ENCODE data around the gene PCNX1.
"Not testable (repeated sequence)": the region's sequence is repeated elsewhere in the genome, so short reads cannot be mapped to it uniquely, and the experiment has no call there.

PCNX1 gene

DNA sequence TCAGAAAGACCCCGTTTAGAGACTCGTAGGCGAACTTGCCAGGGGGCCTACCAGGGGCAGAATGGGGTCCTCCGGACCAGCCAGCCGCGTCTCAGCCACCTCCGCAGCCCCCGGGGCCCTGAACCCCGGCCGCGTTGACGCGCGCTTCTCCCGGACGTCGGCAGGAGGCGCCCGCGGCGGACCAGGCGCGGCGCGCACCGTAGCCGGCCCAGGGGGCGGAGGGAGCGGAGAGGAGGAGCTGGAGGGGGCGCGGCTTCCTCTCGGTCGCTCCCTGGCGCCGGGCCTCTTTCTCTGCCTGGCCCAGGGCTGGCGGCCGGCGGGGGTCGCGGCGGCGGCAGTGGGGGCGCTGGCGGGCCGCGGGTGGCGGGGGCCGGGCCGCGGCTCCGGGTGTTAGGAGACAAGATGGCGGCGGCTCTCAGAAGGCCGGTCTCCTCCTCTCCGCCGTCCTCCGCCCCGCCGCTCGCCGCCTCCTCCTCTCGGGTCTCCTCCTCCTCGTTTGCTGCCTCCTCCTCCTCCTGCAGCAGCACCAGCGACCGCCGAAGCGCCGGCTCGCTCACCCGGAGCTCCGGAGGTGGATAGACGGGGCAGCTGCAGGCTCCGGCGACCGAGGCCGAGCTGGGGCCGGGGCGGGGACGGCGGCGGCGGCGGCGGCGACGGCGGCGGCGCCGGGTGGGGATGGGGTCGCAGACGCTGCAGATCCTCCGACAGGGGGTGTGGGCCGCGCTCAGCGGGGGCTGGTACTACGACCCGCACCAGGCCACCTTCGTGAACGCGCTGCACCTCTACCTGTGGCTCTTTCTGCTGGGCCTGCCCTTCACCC, at the start of gene PCNX1:
Gene PCNX1 (plus strand): TSS at position 284 of the 820 bp plus-strand sequence. CDS start 392 bp downstream, at position 676.
- peak; percentile 90 for DNase-seq

DNA sequence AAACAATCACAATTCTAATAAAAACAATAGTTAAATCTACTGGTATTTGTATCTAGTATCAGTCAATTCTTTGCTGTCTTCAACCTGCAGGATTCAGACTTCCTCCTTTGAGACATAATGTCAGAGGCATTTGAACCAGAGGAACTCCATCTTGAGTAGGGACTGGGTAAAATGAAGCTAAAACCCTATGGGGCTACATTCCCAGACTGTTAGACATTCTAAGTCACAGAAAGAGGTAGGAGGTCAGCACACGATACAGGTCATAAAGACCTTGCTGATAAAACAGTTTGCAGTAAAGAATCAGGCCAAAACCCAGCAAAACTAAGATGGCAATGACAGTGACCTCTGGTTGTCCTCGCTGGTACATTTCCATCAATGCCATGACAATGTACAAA, 49.8 kb upstream of the PCNX1 start:
- no peak for DNase-seq

DNA sequence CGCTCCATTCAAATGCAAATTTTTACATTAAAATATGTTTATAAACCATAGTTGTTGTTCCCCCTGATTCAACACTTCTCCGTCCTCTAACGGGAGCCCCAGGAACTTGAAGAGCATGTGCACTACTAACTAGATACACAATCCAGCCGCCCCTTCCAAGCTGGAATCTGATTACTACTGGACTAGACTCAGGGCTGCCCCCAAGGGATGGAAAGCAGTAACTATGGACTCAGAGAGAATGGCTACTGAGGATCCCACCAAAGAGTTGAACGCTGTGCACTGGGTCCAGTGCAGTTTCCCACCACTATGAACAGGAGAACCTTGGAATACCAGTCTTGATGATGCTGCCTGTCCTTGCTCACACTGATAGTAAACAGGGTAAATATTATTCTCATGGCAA, 48.6 kb upstream of the PCNX1 start:
- DNase-seq = no peak

DNA sequence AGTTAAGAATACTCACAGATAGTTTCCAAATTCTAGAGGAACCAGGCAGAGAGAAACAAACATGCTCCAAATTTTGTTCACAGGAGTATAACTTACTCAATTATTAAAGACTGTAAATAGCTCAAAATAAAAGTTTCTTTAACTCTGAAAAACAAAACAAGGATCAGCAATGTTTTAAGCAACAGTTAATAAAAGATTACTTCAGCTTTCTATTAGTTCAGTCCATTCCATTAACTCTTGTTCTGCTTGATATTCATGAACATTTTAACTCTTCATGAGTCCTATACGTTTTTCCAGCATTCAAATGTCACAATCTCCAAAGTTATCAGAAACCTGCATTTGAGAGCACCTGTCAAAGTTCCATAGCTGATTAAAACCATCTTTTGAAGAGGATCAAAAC, 40.3 kb upstream of the PCNX1 start:
- not testable (repeated sequence) for DNase-seq

DNA sequence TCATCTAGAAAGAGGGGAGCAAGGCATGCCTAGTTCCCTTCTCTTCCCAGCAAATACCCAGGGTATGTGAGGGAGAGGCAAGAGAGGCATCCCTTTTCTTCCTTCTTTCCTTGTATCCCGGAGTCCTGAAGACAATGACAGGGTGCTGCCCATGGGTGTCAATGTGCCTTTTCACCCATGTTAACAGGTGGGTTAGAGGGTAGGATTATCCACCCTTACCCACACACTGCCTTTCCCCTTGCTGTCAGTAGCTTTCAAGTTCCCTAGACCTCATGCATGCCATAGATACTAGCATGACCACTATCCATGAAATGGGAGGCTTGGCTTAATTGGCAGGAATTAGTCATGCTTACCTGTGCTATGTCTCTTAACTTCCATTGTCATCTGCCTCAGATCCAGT, 36.3 kb upstream of the PCNX1 start:
- DNase-seq = no peak

DNA sequence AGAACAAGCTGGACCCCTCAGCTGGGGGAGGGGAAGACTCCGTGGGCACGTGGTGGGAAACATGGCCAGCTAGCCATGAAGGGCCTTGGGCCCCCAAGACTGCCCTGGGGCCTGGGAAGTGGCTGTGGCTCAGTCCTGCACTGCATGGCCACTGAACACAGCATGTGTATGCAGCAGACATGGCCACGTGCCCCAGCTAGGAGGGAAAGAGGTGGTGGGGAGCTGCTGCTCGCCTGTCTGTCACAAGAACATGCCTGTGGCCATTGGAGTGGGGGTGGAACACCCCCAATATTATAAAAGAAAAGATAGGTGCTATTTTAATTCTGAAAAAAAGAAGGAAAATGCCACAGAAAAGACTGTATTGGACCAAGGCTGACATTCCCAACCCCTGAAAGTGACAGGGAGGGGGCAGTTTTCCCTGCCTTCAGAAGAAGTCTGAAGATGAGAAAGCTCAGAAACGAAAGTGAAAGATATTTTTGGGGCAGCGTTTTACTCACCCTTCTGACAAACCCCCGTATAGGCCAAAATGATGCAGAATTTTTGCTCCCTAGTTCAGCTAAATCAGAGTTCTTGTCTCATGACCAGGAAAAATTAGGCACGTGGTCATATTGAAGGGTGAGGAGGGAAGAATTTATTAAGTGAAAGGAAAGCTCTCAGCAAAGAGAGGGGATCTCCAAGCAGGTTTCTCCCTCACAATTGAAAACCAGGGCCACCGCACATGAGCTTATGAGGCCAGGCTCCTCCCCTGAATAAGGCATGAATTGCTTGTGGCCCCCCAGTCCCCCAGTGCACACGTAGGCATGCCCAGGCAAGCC, 35.2 kb upstream of the PCNX1 start:
- no peak for DNase-seq

DNA sequence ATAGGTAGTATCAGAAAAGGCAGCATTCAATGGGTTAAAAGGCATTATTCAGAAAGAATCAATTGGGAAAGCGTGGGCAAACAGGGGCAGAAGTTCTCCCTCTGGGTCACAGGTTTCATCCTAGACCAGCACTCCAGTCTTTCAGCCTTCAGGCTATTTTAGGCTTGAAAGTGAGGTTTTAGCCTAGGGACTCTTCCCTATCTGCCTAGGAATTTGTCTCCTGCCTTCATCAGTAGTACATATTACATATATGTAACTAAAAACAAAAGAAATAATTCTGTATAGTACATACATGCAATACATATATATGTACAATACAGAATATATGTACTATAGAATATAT, 34.6 kb upstream of the PCNX1 start:
- no peak for DNase-seq

DNA sequence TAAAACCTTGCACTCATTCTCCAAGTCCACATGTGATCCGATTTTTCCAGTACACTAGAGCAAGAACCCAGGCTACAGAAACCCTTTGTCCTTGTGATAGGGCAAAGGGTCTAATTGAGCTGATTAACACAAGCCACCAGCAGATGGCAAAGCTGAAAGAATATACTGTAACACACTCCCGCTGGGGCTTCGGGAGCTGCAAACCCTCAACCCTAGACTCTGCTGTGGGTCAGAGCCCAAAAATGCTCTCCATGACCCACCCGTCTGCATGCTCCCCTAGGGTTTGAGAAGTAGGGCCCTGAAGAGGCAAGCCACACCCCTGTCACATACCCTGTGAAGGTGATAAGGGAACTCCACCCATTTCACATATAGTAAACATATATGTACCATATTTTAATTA, 33.6 kb upstream of the PCNX1 start:
- no peak for DNase-seq

DNA sequence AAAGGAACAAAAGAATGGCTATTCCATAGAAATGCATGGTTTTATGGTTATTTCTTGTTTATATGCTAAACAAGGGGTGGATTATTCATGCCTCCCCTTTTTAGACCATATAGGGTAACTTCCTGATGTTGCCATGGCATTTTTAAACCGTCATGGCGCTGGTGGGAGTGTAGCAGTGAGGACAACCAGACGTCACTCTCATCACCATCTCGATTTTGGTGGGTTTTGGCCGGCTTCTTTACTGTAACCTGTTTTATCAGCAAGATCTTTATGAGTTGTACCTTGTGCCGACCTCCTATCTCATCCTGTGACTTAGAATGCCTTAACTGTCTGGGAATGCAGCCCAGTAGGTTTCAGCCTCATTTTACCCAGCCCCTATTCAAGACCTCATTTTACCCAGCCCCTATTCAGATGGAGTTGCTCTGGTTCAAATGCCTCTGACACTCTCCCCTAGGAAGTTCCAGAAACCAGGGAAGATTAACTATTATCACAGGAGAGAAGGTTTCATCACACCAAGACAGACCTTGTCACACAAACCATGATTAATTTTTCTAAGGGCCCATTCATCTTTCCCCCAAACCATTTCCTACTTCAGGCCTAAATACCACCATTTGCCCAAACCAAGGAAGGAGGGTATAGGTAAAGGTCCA, 31.3 kb upstream of the PCNX1 start:
- DNase-seq = not testable (repeated sequence)

DNA sequence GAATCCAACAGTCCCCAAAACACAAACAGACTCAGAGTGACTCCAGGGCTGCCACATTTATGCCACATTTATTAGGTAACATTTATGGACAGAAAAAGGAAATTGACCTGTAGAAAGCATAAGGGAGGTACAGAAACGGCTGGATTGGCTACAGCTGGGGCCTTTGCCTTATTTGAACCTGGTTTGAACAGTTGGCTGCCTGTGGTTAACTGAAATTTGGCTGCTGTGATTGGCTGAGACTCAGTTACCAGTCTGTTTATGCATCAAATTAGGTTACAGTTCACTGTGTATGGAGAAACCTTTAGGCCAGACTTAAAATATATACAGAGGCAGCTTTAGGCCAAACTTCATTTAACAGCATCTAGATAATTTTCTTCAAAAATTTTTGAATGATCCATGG, 27.8 kb upstream of the PCNX1 start:
- no peak for DNase-seq

DNA sequence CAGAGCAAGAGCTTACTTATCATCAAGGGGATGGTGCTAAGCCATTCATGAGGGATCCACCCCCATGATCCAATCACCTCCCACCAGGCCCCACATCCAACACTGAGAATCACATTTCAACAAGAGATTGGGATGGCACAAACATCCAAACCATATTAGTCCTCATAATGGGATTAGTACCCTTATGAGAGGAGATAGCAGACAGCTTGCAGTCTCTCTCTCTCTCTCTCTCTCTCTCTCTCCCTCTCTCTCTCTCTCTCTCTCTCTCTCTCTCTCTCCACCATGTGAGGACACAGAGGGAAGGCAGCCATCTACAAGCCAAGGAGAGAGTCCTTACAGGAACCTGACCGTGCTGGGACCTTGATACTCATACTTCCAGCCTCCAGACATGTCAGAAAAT, 26.4 kb upstream of the PCNX1 start:
- DNase-seq = not testable (repeated sequence)

DNA sequence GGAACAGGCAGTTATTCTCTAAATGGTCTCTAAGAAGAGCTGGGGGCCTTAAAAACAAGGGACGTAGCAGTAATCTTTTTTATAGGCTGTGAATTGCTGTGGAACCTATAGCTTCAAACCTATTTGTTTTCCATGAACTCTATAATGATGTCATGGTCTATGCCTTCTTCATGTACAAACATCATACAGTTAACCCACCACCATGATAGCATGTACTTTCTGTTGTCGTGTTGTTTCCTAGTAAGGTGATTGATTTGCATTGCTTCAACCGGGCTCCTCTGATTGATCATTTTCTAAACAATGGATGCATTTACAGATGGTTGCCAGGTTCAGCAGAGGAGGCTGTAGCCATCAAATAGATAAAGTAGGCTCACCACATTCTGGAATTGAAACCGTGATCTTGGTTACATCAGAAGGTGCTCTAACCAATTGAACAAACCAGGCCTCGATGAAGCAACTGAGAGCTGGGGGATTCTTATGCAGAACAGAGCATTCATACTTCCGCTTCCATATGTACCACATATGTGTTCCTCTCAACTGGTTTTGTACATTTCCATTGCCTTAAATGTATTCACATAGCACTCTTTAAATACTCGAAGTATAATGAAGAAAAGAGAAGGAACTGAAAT, 25.6 kb upstream of the PCNX1 start:
- DNase-seq = no peak

DNA sequence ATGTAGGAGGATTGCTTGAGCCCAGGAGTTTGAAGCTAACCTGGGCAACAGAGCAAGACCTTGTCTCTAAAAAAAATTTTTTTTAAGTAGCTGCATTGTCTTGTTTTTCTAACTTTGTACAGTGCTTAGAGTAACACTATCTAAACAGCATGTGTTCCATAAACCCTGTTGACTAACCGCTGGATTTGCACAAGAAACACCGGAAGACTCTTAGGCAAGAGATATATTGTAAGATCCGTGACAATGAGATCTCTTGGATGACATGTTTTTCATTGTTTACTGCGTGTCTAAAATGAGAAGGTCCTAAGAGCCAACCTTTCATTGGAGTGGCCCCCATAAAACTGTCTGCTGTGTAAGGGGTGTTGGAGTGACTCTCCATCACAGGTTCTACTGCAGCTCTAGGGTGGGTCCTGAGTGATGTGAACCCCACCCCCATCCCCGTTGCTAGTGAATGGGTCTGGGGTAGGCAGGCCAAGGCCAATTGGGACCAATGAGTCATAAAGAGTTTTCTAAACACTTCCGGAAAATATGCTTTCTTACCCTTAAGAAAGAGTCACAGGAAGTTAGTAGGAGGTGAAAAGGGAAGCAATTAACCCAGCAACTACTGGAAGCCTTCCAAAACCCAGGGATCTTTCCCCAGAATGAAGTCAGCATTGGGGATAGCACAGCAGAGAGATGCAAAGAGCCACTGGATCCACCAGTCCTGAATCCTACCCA, 24.3 kb upstream of the PCNX1 start:
- DNase-seq = no peak

DNA sequence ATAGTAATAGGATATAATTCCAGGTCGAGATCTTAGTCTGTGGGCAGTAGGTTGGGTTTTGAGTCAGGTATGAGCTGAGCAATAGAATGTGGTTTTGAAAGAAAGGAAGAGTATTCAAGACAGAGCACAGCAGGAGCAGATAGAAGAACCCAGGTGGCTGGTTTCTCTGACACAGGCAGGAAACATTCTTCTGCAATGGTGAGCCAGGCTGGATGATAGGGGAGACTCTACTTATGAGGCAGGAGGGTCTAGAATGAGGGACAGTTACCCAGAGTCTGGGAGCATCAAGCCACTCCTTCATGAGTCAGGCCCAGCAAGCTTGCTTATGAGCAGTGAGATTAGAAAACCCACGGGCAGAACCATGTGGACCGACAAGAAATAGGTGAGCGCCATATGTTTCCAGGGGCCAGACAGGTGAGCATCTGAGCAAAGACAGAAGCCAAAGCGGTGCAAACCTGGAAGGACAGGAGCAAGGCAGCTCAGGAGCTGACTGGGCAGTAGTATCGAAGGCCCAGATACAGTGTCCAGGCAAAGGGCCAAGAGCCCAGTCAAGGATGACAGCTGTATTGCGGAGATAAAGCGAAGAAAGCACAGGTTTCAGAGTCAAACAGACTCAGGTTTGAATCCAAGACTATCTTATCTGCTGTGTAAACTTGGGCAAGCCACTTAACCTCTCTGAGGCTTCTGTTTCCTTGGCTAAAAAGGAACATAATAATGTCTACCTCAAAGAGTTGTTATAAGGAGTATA, 22.5 kb upstream of the PCNX1 start:
- DNase-seq = peak; percentile 59

DNA sequence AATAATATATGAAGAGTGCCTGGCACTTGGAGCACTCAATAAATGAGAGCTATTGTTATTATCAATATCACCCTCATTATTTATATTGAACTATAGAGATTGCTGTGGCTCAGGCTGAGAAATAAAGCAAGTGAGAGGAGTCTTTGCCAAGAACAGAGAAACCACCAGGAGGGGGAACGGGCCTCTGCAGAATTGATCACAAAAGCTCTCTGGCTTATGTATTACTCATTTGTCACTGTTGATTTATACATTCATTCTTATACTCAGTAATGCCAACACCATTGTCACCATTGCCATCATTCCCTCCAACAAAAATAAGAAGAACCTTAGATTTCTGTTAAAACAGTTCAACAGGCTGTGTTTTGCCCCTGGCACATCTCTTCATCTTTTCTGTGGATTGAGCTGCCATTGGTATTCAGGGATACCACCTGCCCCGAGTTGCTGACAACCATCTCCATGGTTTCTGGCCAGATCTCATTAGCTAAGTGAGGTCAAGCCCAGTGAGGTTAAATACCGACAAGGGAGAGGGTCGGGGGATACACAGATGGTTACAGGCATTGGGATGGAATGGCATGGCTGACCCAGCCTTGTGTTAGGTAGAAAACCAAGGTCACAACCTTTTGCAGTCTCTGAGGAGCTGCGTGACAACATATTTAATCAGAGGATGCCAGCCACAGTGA, 21.8 kb upstream of the PCNX1 start:
- DNase-seq = peak; percentile 80

DNA sequence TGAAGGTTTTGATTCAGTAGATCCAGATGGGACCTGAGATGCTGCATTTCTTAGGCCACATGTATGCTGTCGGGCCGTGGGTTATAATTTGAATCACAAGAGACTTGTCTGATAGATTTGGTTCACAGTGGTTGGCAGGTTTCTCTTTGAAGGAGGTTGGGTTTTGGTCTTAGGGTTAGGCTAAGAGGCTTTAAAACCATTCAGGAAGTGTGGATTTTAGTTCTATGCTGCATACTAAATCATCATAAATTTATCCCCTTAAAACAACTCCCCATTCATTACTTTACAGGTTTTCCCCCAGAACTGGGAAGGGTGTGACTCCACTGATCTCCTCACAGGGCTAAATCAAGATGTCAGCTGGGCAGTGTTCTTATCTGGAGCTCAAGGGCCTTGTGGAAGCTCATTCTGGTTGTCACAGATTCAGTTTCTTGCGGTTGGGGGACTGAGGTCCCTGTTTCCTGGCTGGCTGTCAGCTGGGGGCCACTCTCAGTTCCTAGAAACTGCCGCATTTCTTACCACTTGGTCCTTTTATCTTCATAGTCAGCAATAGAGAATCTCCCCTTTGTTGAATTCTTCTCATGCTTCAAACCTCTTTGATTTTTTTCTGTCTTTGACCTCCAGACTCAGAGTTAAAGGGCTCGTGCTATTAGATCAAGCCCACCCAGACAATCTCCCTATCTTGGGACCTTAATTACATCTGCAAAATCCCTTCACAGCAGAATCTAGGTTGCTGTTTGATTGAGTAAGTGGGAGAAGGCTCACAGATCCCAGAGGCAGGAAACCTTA, 20.6 kb upstream of the PCNX1 start:
- peak; percentile 66 for DNase-seq

DNA sequence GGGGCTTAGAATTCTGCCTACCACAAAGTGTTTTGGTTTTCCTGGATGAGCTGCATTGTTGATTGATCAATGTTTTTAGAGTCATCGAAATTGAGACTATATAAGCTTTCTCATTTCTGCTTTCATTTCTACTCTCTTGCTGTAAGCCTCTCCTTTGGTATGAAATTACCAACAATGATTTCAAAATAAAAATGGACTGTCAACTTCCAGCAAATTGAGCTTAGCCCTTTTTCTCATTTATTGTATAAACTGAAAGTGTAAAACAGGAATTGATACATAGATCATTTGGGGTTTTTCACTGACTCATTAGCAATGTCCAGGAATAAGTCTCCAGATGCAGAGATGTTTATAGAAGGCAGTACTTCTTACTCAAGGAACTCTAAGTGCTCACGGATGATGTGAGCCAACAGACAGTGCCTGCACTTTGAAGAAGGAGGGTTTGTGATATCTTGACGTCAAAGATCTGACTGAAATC, 20.0 kb upstream of the PCNX1 start:
- no peak for DNase-seq

DNA sequence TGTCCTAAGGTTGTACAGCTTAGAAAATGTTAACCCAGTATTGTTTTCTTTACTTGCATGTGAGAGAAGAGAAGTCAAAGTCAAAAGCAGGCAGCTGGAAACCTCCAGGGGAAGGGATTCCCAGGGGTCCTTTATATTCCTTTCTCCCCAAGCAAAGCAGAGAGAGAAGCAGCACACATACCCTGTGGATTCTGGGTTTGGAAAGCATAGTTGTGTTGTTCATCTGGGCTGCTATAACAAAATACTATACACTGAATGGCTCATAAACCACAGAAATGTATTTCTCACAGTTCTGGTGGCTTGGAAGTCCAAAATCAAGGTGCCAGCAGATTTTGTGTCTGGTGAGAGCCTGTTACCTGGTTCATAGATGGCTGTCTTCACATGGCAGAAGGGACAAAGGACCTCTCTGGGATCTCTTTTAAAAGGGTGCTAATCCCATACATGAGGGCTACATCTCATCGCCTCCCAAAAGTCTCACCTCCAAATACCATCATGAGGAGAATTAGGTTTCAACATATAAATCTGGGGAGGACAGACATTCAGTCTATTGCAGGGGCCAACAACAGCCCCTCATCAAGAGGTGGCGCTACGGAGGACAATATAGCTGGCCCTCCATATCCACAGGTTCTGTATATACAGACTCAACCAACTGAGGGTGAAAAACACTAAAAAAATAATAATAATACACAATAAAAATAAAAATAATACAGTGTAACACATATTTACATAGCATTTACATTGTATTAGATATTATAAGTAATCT, 19.3 kb upstream of the PCNX1 start:
- no peak for DNase-seq

DNA sequence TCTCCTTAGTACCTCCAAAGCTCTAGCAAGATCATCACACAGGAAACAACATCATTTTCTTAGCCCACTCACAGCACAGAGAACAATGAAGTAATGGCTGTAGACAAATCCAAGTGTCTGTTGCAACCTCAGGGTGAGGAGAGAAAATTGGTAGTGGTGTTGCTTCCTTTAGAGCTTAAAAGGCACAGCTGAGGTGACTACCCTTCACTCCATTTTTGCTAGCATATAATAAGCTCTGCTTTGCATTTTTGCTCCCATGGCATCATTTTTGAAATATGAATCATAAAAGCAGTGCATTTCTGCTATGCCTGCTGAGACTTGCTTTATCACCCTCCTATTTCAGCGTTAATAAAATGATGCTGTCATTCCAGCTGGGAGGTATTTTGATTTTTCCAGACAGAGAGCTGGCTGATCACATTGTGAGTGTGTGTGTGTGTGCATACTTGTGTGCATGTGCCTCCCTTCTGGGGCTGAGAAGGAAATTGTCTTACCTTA, 18.5 kb upstream of the PCNX1 start:
- no peak for DNase-seq

All from stimulated activated CD4-positive, alpha-beta T cell treated with anti-CD3 and anti-CD28 coated beads, Interleukin-1b, Interleukin-23, amount 100 ng/mL, for 48 hours (primary cell).